Esophagus muscularis mucosa (tissue), 3 donors: ENCODE data around the gene C7orf33.

Experiments
- EP300 ChIP-seq: sonication (generic); formaldehyde crosslinking; IDR thresholded peaks from one replicate; pipeline ENCODE4 v1.6.1; 2017; ENCODE audit warnings: antibody characterized with exemption
- TF ChIP-seq, protein P1 (sequence below), 3 experiments: fragments of 200-600 bp in 2 of 3; fragments of 450-650 bp in 1 of 3; sonication (generic) in 2 of 3; IDR thresholded peaks; one replicate each; pipeline ENCODE4 v1.5.1; 2017 to 2019; ENCODE audit warnings: antibody characterized with exemption in 3 of 3, mild to moderate bottlenecking in 2 of 3, moderate library complexity in 1 of 3

GRCh38 chr7:148570510-148570909 is 20.1 kb upstream of the C7orf33 start:
- no peak for TF ChIP-seq EP300
- TF ChIP-seq, protein P1, sequence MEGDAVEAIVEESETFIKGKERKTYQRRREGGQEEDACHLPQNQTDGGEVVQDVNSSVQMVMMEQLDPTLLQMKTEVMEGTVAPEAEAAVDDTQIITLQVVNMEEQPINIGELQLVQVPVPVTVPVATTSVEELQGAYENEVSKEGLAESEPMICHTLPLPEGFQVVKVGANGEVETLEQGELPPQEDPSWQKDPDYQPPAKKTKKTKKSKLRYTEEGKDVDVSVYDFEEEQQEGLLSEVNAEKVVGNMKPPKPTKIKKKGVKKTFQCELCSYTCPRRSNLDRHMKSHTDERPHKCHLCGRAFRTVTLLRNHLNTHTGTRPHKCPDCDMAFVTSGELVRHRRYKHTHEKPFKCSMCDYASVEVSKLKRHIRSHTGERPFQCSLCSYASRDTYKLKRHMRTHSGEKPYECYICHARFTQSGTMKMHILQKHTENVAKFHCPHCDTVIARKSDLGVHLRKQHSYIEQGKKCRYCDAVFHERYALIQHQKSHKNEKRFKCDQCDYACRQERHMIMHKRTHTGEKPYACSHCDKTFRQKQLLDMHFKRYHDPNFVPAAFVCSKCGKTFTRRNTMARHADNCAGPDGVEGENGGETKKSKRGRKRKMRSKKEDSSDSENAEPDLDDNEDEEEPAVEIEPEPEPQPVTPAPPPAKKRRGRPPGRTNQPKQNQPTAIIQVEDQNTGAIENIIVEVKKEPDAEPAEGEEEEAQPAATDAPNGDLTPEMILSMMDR (IDR thresholded peaks at IDR 0.05), result no peak
